ENCODE results near the gene CTLA4. TPM values are rescaled to one million over a fixed set of nuclear protein-coding genes. Genes with fewer than 3 reads are reported as not detected.
A peak's percentile ranks its signal among the peaks of the same experiment; 100 is the strongest.

CTLA4 gene
- total RNA-seq, 4 donors from 2014 or later = 0.33 TPM; not detected in 3

DNA sequence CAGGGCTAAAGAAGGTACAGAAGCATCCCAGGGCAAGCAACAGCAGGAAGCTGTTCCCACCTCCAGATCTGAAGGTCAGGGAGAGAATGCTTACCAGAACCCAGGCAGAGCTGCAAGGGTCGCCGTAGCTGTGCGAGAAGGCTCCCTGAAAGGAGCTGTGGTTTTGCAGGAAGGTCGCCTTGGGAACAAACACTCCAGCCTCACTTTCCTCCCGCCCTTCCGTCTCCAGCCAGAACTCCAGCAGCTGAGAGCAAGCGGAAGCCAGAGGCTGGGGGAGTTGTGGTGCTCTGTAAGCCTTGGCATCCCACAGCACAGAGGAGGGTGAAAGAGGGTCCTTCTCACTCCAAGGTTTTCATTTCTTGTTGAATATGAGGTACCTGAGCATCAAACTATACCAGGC is 50.7 kb downstream of the CTLA4 start:
- Histone ChIP-seq H3K36me3 (no peaks in the 10 kb centered on the region), H3K4me1 (peaks cover 0 to 21% (median 15%) of the 10 kb centered on the region in 4 donors), H3K27me3 (no peaks in the 10 kb centered on the region), H3K4me3 (no peak overlapping the region), H3K9me3 (no peaks in the 10 kb centered on the region), H3K27ac (replicated peaks in 1 of 4) (no peak overlapping the region)
- DNase-seq (ENCODE audit: extremely low spot score) = no peak
- TF ChIP-seq CTCF (IDR thresholded peaks at IDR 0.05) (no peak), POLR2AphosphoS5 (IDR thresholded peaks at IDR 0.05) (no peak), EP300 (IDR thresholded peaks at IDR 0.05) (no peak), POLR2A (IDR thresholded peaks at IDR 0.05; ENCODE audit: low read depth) (no peak)
- 28% methylated on average over 3 of the region's 7 CpGs for WGBS
- intact Hi-C loops (cut with DNase I) = loop anchor here (10.0 kb wide), 1 partner anchor 433 kb away; no protein-coding TSS in a partner anchor

- no peak for DNase-seq (ENCODE audit: extremely low spot score)
- no peaks in the 10 kb centered on the region for H3K36me3 ChIP-seq
- intact Hi-C loops (cut with DNase I) = loop anchor here (10.0 kb wide), 1 partner anchor 434 kb away; no protein-coding TSS in a partner anchor
- H3K27ac ChIP-seq (replicated peaks in 1 of 4) = peak overlapping the region in 1 of 4 donors; percentile 14
- WGBS = 65% methylated on average over 3 of the region's 3 CpGs
- no peak overlapping the region for H3K4me3 ChIP-seq
- peaks cover 0 to 21% (median 15%) of the 10 kb centered on the region in 4 donors for H3K4me1 ChIP-seq
- H3K9me3 ChIP-seq = no peaks in the 10 kb centered on the region
- H3K27me3 ChIP-seq = no peaks in the 10 kb centered on the region
- TF ChIP-seq EP300 (IDR thresholded peaks at IDR 0.05) (no peak), POLR2AphosphoS5 (IDR thresholded peaks at IDR 0.05) (no peak), POLR2A (IDR thresholded peaks at IDR 0.05; ENCODE audit: low read depth) (no peak), CTCF (IDR thresholded peaks at IDR 0.05) (no peak)
Measured at GRCh38 chr2:203918839-203919238, 51.3 kb downstream of the CTLA4 start.

Other genes starting within 250 kb of the CTLA4 start
- gene CD28, start 161.1 kb upstream of the CTLA4 start, total RNA-seq = 1 to 10 TPM in 1 of 4 donors, under 1 TPM in 3; under 0.01 to 2.2 (median 0.28) TPM
- under 1 TPM in 2 of 4 donors, not detected in 2; under 0.01 to 0.50 TPM for gene ICOS, start 69.0 kb downstream of the CTLA4 start, total RNA-seq

Data from esophagus muscularis mucosa (tissue), 4 donors.